Dermis microvascular lymphatic vessel endothelial cell (primary cell): Measurements from ENCODE around the gene TEX101. TPM values are rescaled to one million over a fixed set of nuclear protein-coding genes. Genes with fewer than 3 reads are reported as not detected.

Experiments used
- DNase-seq, 2 donors: peaks; one replicate each; pipeline versions ENCODE4 v3.0.0 to v3.0.0-alpha.2; 2010; ENCODE audit warnings: low read depth in 2 of 2
- total RNA-seq: library from RNA; depleted of rRNA; stranded (reverse); fragments of >200 nt; gene quantifications from 2 replicates; pipeline ENCODE4 v1.2.1, GENCODE V29; 2014

Gene TEX101
- total RNA-seq, 1 donor from 2014 or later: not detected

- DNase-seq: peak; percentile 60 to 71
These were observed 32.2 kb downstream of the TEX101 start for GRCh38 chr19:43446746-43447489.

- DNase-seq: no peak
These were observed 33.0 kb downstream of the TEX101 start for GRCh38 chr19:43447655-43448054.

GRCh38 chr19:43450545-43450997, 35.9 kb downstream of the TEX101 start:
- DNase-seq: no peak

GRCh38 chr19:43452582-43452981, 37.9 kb downstream of the TEX101 start:
- no peak for DNase-seq

DNA sequence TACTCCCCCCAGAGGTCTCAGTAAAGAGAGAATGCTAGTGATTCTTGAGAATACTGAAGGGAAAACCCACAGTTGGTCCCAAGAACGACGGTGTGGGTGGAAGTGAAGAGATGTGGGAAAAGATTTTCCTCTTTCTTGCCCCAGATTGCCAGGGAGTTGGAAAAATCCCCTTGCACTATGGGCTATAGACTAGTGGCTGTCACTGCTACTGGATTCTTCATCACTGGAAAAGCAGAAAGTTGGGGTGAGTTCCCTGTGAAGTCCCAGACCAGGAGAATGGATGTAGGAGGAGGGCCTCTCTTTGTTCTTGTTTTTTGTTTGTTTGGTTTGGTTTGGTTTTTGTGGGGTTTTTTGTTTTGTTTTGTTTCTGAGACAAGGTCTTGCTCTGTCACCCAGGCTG, 39.3 kb downstream of the TEX101 start:
- DNase-seq: no peak

DNA sequence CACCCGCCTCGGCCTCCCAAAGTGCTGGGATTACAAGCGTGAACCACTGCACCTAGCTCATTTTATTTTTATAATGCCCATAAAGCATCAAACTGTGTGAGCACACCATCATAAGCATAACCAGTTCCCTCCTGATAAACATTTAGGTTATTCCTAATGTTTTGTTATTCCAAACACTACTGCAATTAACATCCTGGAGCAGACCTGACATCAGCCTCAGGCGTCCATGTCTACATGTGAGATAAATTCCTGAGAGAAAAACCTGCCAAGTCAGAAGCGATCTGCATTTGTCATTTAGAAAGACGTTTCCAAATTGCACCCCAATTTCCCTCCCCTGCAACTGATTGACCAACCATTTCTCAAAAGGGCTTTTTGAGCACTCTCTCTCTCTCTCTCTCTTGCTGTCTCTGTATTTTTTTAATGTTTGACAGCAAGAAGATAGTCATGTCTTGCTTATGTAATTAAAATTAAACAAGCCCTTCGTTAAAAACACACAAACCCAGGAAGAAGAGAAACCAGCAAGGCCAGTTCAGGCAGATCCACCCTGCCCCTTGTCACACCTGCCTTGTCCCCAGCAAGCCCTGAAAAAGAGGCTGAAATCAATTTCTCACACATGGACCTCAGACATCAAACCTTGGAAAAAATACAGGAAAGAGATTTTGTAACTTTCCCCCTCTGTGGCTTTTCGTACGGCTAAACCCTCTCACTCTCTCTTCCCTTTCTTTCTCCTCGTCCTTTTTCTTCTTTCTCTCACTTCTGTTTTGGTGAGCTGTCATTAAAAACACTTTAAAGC, 40.8 kb downstream of the TEX101 start:
- no peak for DNase-seq

GRCh38 chr19:43457809-43458208, 43.1 kb downstream of the TEX101 start:
- no peak for DNase-seq

- DNase-seq: no peak
These were observed 45.8 kb downstream of the TEX101 start for GRCh38 chr19:43460362-43461016.

- DNase-seq: no peak
These were observed 46.6 kb downstream of the TEX101 start for GRCh38 chr19:43461303-43461702.

- no peak for DNase-seq
These were observed 47.7 kb downstream of the TEX101 start for GRCh38 chr19:43462383-43462782.

DNA sequence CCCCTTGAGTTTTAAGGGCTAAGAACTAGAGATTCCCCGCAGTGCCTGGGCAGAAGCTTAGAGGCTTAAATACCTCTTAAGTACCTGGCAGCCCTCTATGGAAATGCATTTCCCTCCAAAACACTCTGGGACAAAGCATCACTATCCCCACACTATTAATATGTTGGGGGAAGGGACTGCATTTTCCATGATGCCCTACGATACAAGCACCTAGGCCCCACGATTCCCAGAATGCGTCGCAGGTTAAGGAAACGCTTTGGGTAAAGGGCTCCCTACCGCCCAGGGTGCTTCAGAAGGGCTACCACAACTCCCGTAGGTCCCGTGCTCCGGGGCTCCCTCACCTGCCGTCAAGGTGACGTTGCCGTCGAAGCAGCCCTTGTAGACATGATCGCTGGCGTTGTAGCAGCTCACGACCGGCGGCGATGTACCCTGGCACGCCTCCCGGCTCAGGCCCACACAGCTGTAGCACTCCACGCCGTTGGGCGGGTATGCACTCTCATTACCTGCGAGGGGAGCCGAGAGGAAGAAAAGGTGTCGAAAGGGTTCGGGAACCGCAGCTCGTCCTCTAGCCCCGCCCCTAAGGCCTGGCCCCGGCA, 48.2 kb downstream of the TEX101 start:
- DNase-seq: no peak

DNA sequence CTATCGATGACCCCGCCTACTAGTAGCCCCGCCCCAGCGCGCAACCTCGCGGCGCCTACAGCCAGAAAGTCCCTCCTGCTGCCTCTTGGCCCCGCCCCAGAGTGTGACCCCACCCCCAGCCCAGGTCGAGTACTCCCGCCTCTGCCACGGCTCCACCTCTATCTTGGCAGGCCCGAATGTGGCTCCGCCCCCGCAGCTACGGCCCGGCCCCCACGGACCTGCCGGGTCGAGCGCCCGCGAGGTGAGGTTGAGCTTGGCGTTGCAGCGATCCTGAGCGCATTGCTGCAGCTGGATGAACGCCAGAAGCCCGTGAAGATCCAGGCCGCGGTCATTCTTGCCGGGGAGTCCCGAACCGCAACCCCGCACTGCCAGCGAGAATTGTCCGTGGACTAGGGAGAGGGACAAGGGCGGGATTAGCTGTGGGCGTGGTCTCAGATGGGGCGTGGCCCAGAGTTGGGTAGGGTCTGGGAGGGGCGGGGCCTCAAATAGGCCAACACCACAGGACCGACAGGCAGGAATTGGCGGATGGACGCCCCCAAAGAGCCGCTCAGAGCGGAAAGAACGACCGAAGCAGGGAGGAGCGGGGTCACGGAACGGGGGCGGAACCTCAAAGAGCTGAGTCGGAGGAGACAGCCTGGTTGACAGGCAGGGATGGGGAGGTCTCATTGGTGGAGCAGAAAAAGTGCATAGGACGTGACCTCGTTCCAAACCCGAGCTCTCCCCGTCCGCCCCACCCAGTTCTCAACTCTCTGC, 48.9 kb downstream of the TEX101 start:
- peak; percentile 92 to 94 for DNase-seq

DNA sequence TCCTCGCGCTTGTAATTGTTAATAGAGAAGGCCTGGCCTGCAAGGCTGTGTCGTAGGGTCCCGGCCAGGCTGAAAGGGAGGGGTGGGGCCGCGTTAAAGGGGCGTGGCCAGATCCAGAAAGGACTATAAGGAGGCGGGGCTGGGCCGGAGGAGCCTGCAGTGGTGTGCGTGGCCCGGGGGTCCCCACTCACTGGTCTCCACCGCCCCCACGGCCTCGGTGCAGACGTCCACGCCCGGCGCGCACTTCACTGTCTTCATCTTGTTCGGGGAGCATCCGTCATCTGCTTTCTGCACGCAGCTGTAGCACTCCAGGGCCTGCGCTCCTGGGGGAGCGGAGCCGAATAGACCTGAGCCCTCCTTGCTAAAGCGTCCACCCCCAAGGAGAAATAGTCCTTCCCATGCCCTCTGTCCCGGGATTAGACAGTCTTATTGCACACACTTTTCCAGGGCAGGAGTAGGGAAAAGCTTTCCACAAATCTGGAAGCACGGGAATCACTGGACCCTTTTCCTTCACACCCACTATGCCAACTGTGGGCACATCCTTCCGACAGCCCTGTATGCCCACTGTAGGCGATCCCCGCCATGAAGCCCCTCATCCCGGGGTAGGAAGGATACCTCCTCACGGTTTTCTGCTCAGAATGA, 49.6 kb downstream of the TEX101 start:
- DNase-seq: no peak

DNA sequence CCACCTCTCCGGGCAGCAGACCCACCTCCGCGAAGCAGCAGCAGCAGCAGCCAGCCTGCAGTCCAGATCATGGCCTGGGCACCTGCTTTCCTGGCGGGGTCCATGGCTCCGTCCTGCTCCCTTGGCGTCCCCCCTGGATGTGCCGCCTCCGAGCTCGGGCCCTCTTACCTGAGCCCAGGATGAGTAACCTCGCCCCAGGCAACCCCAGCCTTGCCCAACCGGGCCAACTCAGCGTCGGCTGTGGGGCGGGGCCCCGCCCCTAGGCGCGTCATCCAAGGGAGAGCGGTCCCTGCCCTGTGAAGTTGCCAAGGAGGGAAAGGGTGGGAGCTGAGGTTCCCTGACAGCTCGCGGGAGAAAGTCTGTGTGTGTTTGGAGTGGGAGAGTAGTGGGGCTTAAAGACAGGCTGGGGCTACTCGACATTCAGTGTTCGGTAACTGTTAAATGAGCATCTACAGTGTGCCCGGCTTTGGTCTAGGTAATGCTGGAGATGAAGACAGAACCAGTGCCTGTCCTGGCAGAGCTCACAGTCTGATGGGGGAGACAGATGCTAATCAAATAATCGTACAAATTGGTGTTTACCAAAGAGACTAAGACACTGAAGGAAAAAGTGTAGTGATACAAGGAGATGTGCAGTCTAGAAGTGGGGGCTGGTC, 50.9 kb downstream of the TEX101 start, which contains the start of gene LYPD3:
Gene LYPD3, minus strand, starts transcription at position 141 of the 653 bp plus-strand sequence. Its CDS starts 37 bp downstream, at position 104.
- DNase-seq: no peak

- DNase-seq: no peak
These were observed 52.1 kb downstream of the TEX101 start for GRCh38 chr19:43466793-43467192.

DNA sequence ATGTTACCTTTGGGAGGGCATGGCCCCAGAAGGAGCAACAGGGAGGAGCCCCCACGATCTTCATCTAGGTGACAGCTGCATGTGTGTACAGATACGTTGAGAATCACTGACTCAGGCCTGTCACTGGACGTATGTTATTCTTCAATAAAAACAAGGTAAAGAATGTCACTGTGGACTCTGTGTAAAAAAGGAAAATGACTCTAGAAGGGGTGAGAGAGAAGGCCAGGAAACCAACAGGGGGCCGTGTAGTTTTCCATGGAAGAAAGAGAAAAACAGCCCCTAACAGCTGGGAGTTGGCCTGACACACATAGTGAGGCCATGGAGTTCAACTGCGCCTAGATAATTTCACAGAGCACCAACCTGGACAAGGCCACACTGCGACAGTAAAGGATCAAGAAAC, 52.6 kb downstream of the TEX101 start:
- DNase-seq: peak in 1 of 2 donors; percentile 66

- DNase-seq: peak in 1 of 2 donors; percentile 72
These were observed 53.0 kb downstream of the TEX101 start for GRCh38 chr19:43467730-43468129.
